Trophoblast cell (in vitro differentiated cells and primary cell): ENCODE data around the gene HFE.

Experiments
- DNase-seq, 2 donors: peaks; one replicate each; pipeline ENCODE4 v3.0.0-alpha.2; 2016
- H2AFZ ChIP-seq: 2 replicates; pipeline ENCODE4 v1.6.1; 2013; ENCODE audit warnings: low read length, moderate library complexity, mild to moderate bottlenecking; ENCODE audit not compliant: insufficient read depth, poor library complexity
- H2AK5ac ChIP-seq: 2 replicates; pipeline ENCODE4 v1.6.1; 2013; ENCODE audit warnings: mild to moderate bottlenecking, low read length
- H2BK120ac ChIP-seq: 2 replicates; pipeline ENCODE4 v1.6.1; 2013; ENCODE audit warnings: low read length, mild to moderate bottlenecking, moderate library complexity; ENCODE audit not compliant: insufficient read depth, poor library complexity
- H2BK12ac ChIP-seq: 2 replicates; pipeline ENCODE4 v1.6.1; 2013; ENCODE audit warnings: mild to moderate bottlenecking, low read length, moderate library complexity
- H2BK5ac ChIP-seq: 2 replicates; pipeline ENCODE4 v1.6.1; 2013; ENCODE audit warnings: low read length, low read depth, moderate library complexity, mild to moderate bottlenecking; ENCODE audit not compliant: poor library complexity
- H3K14ac ChIP-seq: 2 replicates; pipeline ENCODE4 v1.6.1; 2013; ENCODE audit warnings: mild to moderate bottlenecking, low read length
- H3K18ac ChIP-seq: 2 replicates; pipeline ENCODE4 v1.6.1; 2013; ENCODE audit warnings: mild to moderate bottlenecking, low read length
- H3K23ac ChIP-seq: 2 replicates; pipeline ENCODE4 v1.6.1; 2013; ENCODE audit warnings: low read length
- H3K27ac ChIP-seq: 2 replicates; pipeline ENCODE4 v1.5.1; 2013; ENCODE audit warnings: low read depth, mild to moderate bottlenecking, inconsistent platforms, low read length, moderate library complexity
- H3K27me3 ChIP-seq: 2 replicates; pipeline ENCODE4 v1.6.1; 2013; ENCODE audit warnings: inconsistent platforms, mild to moderate bottlenecking, low read length, moderate library complexity; ENCODE audit not compliant: insufficient read depth
- H3K36me3 ChIP-seq, 2 experiments: 1 replicate in 1 of 2; 2 replicates in 1 of 2; pipeline ENCODE4 v1.6.1; 2013; ENCODE audit warnings: low read length in 2 of 2, mild to moderate bottlenecking in 2 of 2, moderate library complexity in 1 of 2; ENCODE audit not compliant: insufficient read depth in 2 of 2, control insufficient read depth in 1 of 2
- H3K4ac ChIP-seq: 2 replicates; pipeline ENCODE4 v1.6.1; 2013; ENCODE audit warnings: low read depth, mild to moderate bottlenecking, low read length, moderate library complexity
- H3K4me1 ChIP-seq, 2 experiments: 1 replicate in 1 of 2; 2 replicates in 1 of 2; pipeline ENCODE4 v1.6.1; 2013; ENCODE audit warnings: low read length in 2 of 2, mild to moderate bottlenecking in 2 of 2, moderate library complexity in 1 of 2; ENCODE audit not compliant: insufficient read depth in 2 of 2, control insufficient read depth in 1 of 2
- H3K4me2 ChIP-seq: 2 replicates; pipeline ENCODE4 v1.6.1; 2013; ENCODE audit warnings: inconsistent platforms, mild to moderate bottlenecking, low read length, moderate library complexity
- H3K4me3 ChIP-seq: 2 replicates; pipeline ENCODE4 v1.5.1; 2013; ENCODE audit warnings: mild to moderate bottlenecking, low read depth, low read length, inconsistent platforms
- H3K79me1 ChIP-seq: one replicate; pipeline ENCODE4 v1.6.1; 2013; ENCODE audit warnings: low read length
- H3K79me2 ChIP-seq: 2 replicates; pipeline ENCODE4 v1.6.1; 2013; ENCODE audit warnings: low read length, mild to moderate bottlenecking; ENCODE audit not compliant: control insufficient read depth, insufficient read depth, poor library complexity
- H3K9ac ChIP-seq: 2 replicates; pipeline ENCODE4 v1.6.1; 2013; ENCODE audit warnings: mild to moderate bottlenecking, low read length
- H3K9me3 ChIP-seq: 2 replicates; pipeline ENCODE4 v1.6.1; 2013; ENCODE audit warnings: low read depth, mild to moderate bottlenecking, control low read depth, inconsistent platforms, low read length; ENCODE audit not compliant: insufficient read depth
- H4K12ac ChIP-seq: 2 replicates; pipeline ENCODE4 v1.6.1; 2013; ENCODE audit warnings: low read depth, mild to moderate bottlenecking, low read length, moderate library complexity
- H4K8ac ChIP-seq: 2 replicates; pipeline ENCODE4 v1.6.1; 2013; ENCODE audit warnings: low read depth, mild to moderate bottlenecking, low read length, moderate library complexity
- H4K91ac ChIP-seq: one replicate; pipeline ENCODE4 v1.6.1; 2013; ENCODE audit warnings: low read depth, mild to moderate bottlenecking, low read length, moderate library complexity
- WGBS: extraction: QIAGEN DNeasy Blood & Tissue Kit; methylation state at CpG from one replicate; pipeline ENCODE4 v1.1.7; 2013; ENCODE audit warnings: missing lambda C conversion rate; ENCODE audit not compliant: insufficient read length, insufficient coverage; ENCODE audit errors: extremely low coverage; 5-methylcytosine and 5-hydroxymethylcytosine counted together

Gene HFE

GRCh38 chr6:26140254-26140966 lies 53.2 kb downstream of the HFE start:
- H3K4me2 ChIP-seq, result no peak overlapping the region
- H3K23ac ChIP-seq, result no peak overlapping the region
- WGBS, result no CpG with 5 or more reads among the region's 4 CpGs
- no peak overlapping the region for H3K18ac ChIP-seq
- H4K91ac ChIP-seq, result no peak overlapping the region
- DNase-seq, result no peak
- H3K79me1 ChIP-seq, result no peaks in the 10 kb centered on the region
- no peak overlapping the region for H2BK12ac ChIP-seq
- no peak overlapping the region for H4K8ac ChIP-seq
- H3K36me3 ChIP-seq, result no peaks in the 10 kb centered on the region
- H3K9me3 ChIP-seq, result no peaks in the 10 kb centered on the region
- H3K4me3 ChIP-seq, result no peak overlapping the region
- H2AFZ ChIP-seq, result no peak overlapping the region
- H3K79me2 ChIP-seq, result no peaks in the 10 kb centered on the region
- H3K14ac ChIP-seq, result no peak overlapping the region
- H2AK5ac ChIP-seq, result no peak overlapping the region
- no peak overlapping the region for H2BK120ac ChIP-seq
- H3K27ac ChIP-seq, result no peak overlapping the region
- H2BK5ac ChIP-seq, result no peak overlapping the region
- no peak overlapping the region for H3K4ac ChIP-seq
- H3K9ac ChIP-seq, result no peak overlapping the region
- no peaks in the 10 kb centered on the region for H3K27me3 ChIP-seq
- no peak overlapping the region for H4K12ac ChIP-seq
- no peaks in the 10 kb centered on the region for H3K4me1 ChIP-seq

- H3K4ac ChIP-seq, result no peak overlapping the region
- no peak overlapping the region for H3K4me3 ChIP-seq
- H2BK12ac ChIP-seq, result no peak overlapping the region
- DNase-seq, result no peak
- H3K23ac ChIP-seq, result no peak overlapping the region
- no CpG with 5 or more reads among the region's 3 CpGs for WGBS
- H4K91ac ChIP-seq, result no peak overlapping the region
- H2BK5ac ChIP-seq, result no peak overlapping the region
- H2BK120ac ChIP-seq, result no peak overlapping the region
- H3K9ac ChIP-seq, result no peak overlapping the region
- no peak overlapping the region for H4K8ac ChIP-seq
- H3K9me3 ChIP-seq, result no peaks in the 10 kb centered on the region
- no peak overlapping the region for H3K27ac ChIP-seq
- H3K18ac ChIP-seq, result no peak overlapping the region
- H3K4me1 ChIP-seq, result no peaks in the 10 kb centered on the region
- no peaks in the 10 kb centered on the region for H3K36me3 ChIP-seq
- H3K79me2 ChIP-seq, result no peaks in the 10 kb centered on the region
- no peak overlapping the region for H3K4me2 ChIP-seq
- no peak overlapping the region for H3K14ac ChIP-seq
- no peak overlapping the region for H2AFZ ChIP-seq
- H4K12ac ChIP-seq, result no peak overlapping the region
- no peaks in the 10 kb centered on the region for H3K79me1 ChIP-seq
- H3K27me3 ChIP-seq, result no peaks in the 10 kb centered on the region
- no peak overlapping the region for H2AK5ac ChIP-seq
Observed at GRCh38 chr6:26140967-26141294, 53.7 kb downstream of the HFE start.

- H3K79me1 ChIP-seq, result no peaks in the 10 kb centered on the region
- H3K4ac ChIP-seq, result no peak overlapping the region
- no peak overlapping the region for H2BK5ac ChIP-seq
- H3K18ac ChIP-seq, result no peak overlapping the region
- H3K27me3 ChIP-seq, result no peaks in the 10 kb centered on the region
- H4K12ac ChIP-seq, result no peak overlapping the region
- no CpG with 5 or more reads among the region's 4 CpGs for WGBS
- H3K27ac ChIP-seq, result no peak overlapping the region
- no peak overlapping the region for H4K8ac ChIP-seq
- no peaks in the 10 kb centered on the region for H3K36me3 ChIP-seq
- no peaks in the 10 kb centered on the region for H3K4me1 ChIP-seq
- H3K14ac ChIP-seq, result no peak overlapping the region
- H3K79me2 ChIP-seq, result no peaks in the 10 kb centered on the region
- no peak overlapping the region for H2BK120ac ChIP-seq
- H4K91ac ChIP-seq, result no peak overlapping the region
- H2AK5ac ChIP-seq, result no peak overlapping the region
- no peak overlapping the region for H3K23ac ChIP-seq
- no peak overlapping the region for H3K4me2 ChIP-seq
- no peaks in the 10 kb centered on the region for H3K9me3 ChIP-seq
- H2BK12ac ChIP-seq, result no peak overlapping the region
- DNase-seq, result no peak
- no peak overlapping the region for H2AFZ ChIP-seq
- no peak overlapping the region for H3K9ac ChIP-seq
- no peak overlapping the region for H3K4me3 ChIP-seq
Observed at GRCh38 chr6:26141378-26141904, 54.2 kb downstream of the HFE start.

GRCh38 chr6:26142026-26142425 lies 54.8 kb downstream of the HFE start:
- Histone ChIP-seq H3K79me1 (no peaks in the 10 kb centered on the region), H3K9ac (no peak overlapping the region), H2AK5ac (no peak overlapping the region), H3K4me2 (no peak overlapping the region), H4K12ac (no peak overlapping the region), H3K4me1 (no peaks in the 10 kb centered on the region), H3K36me3 (no peaks in the 10 kb centered on the region), H3K23ac (no peak overlapping the region), H3K9me3 (no peaks in the 10 kb centered on the region), H3K14ac (no peak overlapping the region), H2AFZ (no peak overlapping the region), H3K18ac (no peak overlapping the region), H4K8ac (no peak overlapping the region), H3K4me3 (no peak overlapping the region), H3K27me3 (no peaks in the 10 kb centered on the region), H2BK120ac (no peak overlapping the region), H2BK5ac (no peak overlapping the region), H2BK12ac (no peak overlapping the region), H3K4ac (no peak overlapping the region), H3K79me2 (no peaks in the 10 kb centered on the region), H4K91ac (no peak overlapping the region), H3K27ac (no peak overlapping the region)
- no peak for DNase-seq
- WGBS, result no CpG with 5 or more reads among the region's 2 CpGs
